Fibroblast of gingiva (primary cell): ENCODE measurements around the gene SPIC.

Source experiments
- DNase-seq: peaks from one replicate; pipeline ENCODE4 v3.0.0-alpha.2; 2011; ENCODE audit warnings: low read depth

Gene SPIC

DNA sequence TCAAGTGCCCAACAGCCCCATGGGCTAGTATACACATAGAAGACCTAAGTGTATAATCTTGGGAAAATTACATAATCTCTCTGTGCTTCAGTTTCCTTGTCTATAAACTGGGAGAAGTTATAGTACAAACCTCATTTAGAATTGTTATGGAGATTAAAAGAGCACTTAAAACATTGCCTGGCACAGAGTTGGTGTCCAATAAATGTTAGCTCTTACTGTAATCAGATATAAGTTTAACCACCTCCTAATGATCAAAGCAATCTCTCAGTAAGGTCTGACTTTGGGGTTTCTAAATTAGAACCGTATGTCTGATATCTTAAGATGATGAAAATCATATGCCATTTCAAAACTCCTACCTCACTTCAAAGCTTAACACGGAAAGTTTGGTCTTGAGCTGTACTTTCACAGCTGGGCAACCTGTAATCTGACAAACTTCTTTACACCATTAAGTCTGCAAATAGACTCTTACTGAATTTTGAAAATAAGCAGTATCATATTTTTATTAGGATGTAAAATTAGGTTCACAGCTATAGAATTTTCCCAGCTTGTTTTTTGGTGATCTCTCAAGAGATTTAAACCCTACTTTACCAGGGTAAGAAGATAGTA, 61.0 kb downstream of the SPIC start:
- DNase-seq = no peak
